GM12864 (cell line): Measurements from ENCODE around the gene SPART.

Experiments used
- DNase-seq: peaks from one replicate; pipeline ENCODE4 v3.0.0-alpha.2; 2011; ENCODE audit warnings: low read depth
- H3K4me3 ChIP-seq: 2 replicates; pipeline ENCODE4 v1.5.1; 2011; ENCODE audit warnings: mild to moderate bottlenecking, low read depth, low read length, control low read depth
- CTCF ChIP-seq: IDR thresholded peaks from 2 replicates; pipeline ENCODE4 v1.5.1; 2011; ENCODE audit warnings: low read depth, mild to moderate bottlenecking, moderate library complexity, low read length, control low read depth, inconsistent platforms; ENCODE audit errors: missing control alignments

SPART gene

GRCh38 chr13:36354842-36355623 lies 8.8 kb upstream of the SPART start:
- no peak overlapping the region for H3K4me3 ChIP-seq
- DNase-seq = no peak
- no peak for TF ChIP-seq CTCF

- no peak overlapping the region for H3K4me3 ChIP-seq
- no peak for TF ChIP-seq CTCF
- no peak for DNase-seq
Observed at GRCh38 chr13:36353001-36353400, 6.8 kb upstream of the SPART start.

- H3K4me3 ChIP-seq = no peak overlapping the region
- no peak for TF ChIP-seq CTCF
- no peak for DNase-seq
Observed at GRCh38 chr13:36352350-36352749, 6.2 kb upstream of the SPART start.

GRCh38 chr13:36347531-36348210 lies 1.5 kb upstream of the SPART start:
- no peak overlapping the region for H3K4me3 ChIP-seq
- no peak for TF ChIP-seq CTCF
- DNase-seq = no peak

- DNase-seq = no peak
- TF ChIP-seq CTCF = no peak
- H3K4me3 ChIP-seq = peak overlapping the region; percentile 62
Observed at GRCh38 chr13:36345438-36346221, 564 bp downstream of the SPART start.

- DNase-seq = no peak
- TF ChIP-seq CTCF = no peak
- H3K4me3 ChIP-seq = peak overlapping the region; percentile 62
Observed at GRCh38 chr13:36344886-36345437, 1.2 kb downstream of the SPART start.
